Measurements from ENCODE around the gene SMCHD1. TPM values are rescaled to one million over a fixed set of nuclear protein-coding genes. Genes with fewer than 3 reads are reported as not detected.

Gene SMCHD1
- total RNA-seq, 4 donors from 2014 or later = 59.8 to 96.5 (median 73.6) TPM

DNA sequence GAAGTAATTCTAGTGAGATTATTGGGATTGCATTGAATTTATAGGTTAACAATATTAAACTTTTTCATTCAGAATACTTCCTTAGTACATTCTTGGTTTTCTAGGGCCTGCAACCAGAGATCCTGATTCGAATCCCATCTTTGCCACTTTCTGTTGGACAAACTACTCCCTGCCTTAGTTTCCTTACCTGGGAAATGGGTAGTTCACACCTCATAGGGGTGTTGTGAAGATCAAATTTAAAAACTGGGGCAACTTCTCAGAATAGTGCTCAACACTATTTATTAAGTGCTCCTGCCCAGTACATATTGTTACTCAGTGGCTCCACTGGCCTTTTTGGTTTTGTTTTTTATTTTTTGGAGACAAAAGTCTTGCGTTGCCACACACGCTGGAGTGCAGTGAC lies 43.5 kb downstream of the SMCHD1 start:
- H3K36me3 ChIP-seq = peaks cover 0 to 74% (median 8%) of the 10 kb centered on the region in 3 donors
- H3K27me3 ChIP-seq = no peaks in the 10 kb centered on the region
- no peaks in the 10 kb centered on the region for H3K9me3 ChIP-seq
- H3K4me1 ChIP-seq = no peaks in the 10 kb centered on the region
- H3K27ac ChIP-seq = no peak overlapping the region
- no peak overlapping the region for H3K4me3 ChIP-seq
- DNase-seq (ENCODE audit: low spot score in 2 of 2) = no peak
- no peak for TF ChIP-seq EP300 (IDR thresholded peaks at IDR 0.05)
- no peak for TF ChIP-seq POLR2A (IDR thresholded peaks at IDR 0.05)
- TF ChIP-seq, protein P1, sequence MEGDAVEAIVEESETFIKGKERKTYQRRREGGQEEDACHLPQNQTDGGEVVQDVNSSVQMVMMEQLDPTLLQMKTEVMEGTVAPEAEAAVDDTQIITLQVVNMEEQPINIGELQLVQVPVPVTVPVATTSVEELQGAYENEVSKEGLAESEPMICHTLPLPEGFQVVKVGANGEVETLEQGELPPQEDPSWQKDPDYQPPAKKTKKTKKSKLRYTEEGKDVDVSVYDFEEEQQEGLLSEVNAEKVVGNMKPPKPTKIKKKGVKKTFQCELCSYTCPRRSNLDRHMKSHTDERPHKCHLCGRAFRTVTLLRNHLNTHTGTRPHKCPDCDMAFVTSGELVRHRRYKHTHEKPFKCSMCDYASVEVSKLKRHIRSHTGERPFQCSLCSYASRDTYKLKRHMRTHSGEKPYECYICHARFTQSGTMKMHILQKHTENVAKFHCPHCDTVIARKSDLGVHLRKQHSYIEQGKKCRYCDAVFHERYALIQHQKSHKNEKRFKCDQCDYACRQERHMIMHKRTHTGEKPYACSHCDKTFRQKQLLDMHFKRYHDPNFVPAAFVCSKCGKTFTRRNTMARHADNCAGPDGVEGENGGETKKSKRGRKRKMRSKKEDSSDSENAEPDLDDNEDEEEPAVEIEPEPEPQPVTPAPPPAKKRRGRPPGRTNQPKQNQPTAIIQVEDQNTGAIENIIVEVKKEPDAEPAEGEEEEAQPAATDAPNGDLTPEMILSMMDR (IDR thresholded peaks at IDR 0.05) = no peak
- 65 to 67% methylated on average over 3 of the region's 3 CpGs for WGBS, 2 donors

DNA sequence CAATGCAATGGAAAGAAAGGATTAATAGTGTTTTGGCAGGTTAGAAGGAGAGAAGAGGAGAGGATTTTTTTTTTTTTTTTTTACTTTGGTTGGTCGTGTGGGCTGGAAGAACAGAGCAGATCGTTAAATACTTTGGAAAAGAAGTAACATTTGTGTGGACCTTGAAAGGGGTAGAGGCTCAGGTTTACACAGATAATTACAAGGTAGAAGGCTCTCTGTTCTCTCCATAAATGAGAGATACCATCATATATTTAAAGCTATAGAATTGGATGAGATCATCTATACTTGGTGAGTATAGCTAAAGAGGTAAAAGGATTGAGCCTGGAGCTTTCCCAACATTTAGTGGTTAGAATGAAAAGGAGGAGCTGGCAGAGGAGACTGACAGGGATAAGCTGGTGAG lies 49.0 kb downstream of the SMCHD1 start:
- Histone ChIP-seq H3K9me3 (no peaks in the 10 kb centered on the region), H3K4me1 (no peaks in the 10 kb centered on the region), H3K4me3 (no peak overlapping the region), H3K27me3 (no peaks in the 10 kb centered on the region), H3K36me3 (peaks cover 0 to 70% (median 24%) of the 10 kb centered on the region in 3 donors), H3K27ac (no peak overlapping the region)
- TF ChIP-seq EP300 (IDR thresholded peaks at IDR 0.05) (no peak), POLR2A (IDR thresholded peaks at IDR 0.05) (no peak)
- TF ChIP-seq, protein P1 (IDR thresholded peaks at IDR 0.05) = no peak
- DNase-seq (ENCODE audit: low spot score in 2 of 2) = no peak
- WGBS, 2 donors = 79 to 87% methylated on average over 2 of the region's 2 CpGs

DNA sequence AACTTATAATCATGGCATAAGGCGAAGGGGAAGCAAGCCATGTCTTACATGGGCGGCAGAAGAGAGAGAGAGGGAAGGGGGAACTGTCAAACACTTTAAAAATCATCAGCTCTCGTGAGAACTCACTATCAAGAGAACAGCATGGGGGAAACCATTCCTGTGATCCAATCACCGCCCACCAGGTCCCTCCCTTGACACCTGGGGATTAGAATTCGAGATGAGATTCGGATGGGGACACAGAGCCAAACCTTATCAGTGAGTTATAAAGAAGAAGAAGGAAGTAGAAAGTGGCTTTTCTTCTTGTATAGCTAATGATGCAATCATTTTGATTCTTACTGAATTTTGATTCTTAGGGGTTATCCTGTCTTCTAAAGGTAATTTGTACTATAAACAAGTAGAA lies 51.4 kb downstream of the SMCHD1 start:
- Histone ChIP-seq H3K4me1 (no peaks in the 10 kb centered on the region), H3K4me3 (no peak overlapping the region), H3K27ac (no peak overlapping the region), H3K36me3 (peaks cover 0 to 66% (median 27%) of the 10 kb centered on the region in 3 donors), H3K9me3 (no peaks in the 10 kb centered on the region), H3K27me3 (no peaks in the 10 kb centered on the region)
- no peak for TF ChIP-seq POLR2A (IDR thresholded peaks at IDR 0.05)
- TF ChIP-seq, protein P1 (IDR thresholded peaks at IDR 0.05) = no peak
- no peak for TF ChIP-seq EP300 (IDR thresholded peaks at IDR 0.05)
- 80 to 89% methylated on average over 6 of the region's 6 CpGs for WGBS, 2 donors
- DNase-seq (ENCODE audit: low spot score in 2 of 2) = no peak

DNA sequence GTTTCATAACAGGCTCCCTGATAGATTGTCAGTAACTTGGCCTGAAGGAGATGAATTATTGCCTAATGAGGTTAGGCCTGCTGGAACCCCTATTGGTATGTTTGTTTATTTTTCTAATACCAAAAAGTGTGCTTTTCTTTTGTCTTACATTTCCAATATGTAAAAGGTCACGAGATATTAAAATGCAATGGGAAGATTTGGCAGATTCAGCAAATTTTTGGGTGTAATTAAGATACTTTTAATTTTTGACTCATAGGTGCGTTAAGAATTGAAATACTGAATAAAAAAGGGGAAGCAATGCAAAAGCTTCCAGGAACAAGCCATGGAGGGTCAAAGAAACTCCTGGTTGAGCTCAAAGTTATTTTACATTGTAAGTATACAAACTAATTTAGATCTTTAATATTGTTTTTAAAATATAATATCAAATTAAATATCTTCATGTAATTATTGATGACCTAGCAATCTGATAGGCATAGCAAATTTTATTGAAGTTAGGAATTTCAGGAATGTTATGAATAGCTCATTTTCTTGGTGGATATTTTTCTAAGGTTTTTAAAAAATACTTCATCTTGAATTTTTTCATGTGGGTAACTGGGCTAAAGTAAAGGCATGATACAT lies 52.1 kb downstream of the SMCHD1 start:
- no peaks in the 10 kb centered on the region for H3K9me3 ChIP-seq
- H3K4me1 ChIP-seq = no peaks in the 10 kb centered on the region
- H3K27ac ChIP-seq = no peak overlapping the region
- no peak overlapping the region for H3K4me3 ChIP-seq
- H3K36me3 ChIP-seq = peaks cover 0 to 73% (median 28%) of the 10 kb centered on the region in 3 donors
- H3K27me3 ChIP-seq = no peaks in the 10 kb centered on the region
- WGBS, 2 donors = 78 to 81% methylated on average over 2 of the region's 2 CpGs
- TF ChIP-seq POLR2A (IDR thresholded peaks at IDR 0.05) (no peak), EP300 (IDR thresholded peaks at IDR 0.05) (no peak)
- TF ChIP-seq, protein P1 (IDR thresholded peaks at IDR 0.05) = no peak
- no peak for DNase-seq (ENCODE audit: low spot score in 2 of 2)

DNA sequence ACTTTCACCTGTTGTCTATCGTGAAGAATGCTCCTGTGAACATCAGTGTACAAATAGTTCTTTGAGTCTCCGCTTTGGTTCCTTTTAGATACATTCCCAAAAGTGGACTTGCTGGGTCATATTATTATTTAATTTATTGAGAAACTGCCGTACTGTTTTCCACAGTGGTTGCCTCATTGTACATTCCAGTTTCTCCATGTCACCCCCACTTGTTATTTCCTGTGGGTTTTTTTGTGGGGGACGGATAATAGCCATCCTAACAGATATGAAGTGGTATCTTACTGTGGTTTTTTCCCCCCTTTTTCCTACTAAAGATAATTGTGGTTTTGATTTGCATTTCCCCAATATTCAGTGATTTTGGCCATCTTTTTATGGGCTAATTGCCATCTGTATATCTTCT lies 53.8 kb downstream of the SMCHD1 start:
- Histone ChIP-seq H3K36me3 (peaks cover 0 to 80% (median 28%) of the 10 kb centered on the region in 3 donors), H3K4me1 (no peaks in the 10 kb centered on the region), H3K27me3 (no peaks in the 10 kb centered on the region), H3K27ac (no peak overlapping the region), H3K9me3 (no peaks in the 10 kb centered on the region), H3K4me3 (no peak overlapping the region)
- TF ChIP-seq, protein P1 (IDR thresholded peaks at IDR 0.05) = no peak
- no peak for TF ChIP-seq EP300 (IDR thresholded peaks at IDR 0.05)
- no peak for TF ChIP-seq POLR2A (IDR thresholded peaks at IDR 0.05)
- WGBS, 2 donors = 59% methylated on average over 4 of the region's 4 CpGs
- no peak for DNase-seq (ENCODE audit: low spot score in 2 of 2)

Data from tibial nerve (tissue), 4 donors.